ENCODE data around the gene VIL1. TPM values are rescaled to one million over a fixed set of nuclear protein-coding genes. Genes with fewer than 3 reads are reported as not detected.
A peak's percentile ranks its signal among the peaks of the same experiment; 100 is the strongest.

Gene VIL1
- total and polyA plus RNA-seq, 2 of the 13 experiments (the other 11 are each of a cell fraction or from before 2014, with no cell fraction given) = 287 to 301 TPM

DNA sequence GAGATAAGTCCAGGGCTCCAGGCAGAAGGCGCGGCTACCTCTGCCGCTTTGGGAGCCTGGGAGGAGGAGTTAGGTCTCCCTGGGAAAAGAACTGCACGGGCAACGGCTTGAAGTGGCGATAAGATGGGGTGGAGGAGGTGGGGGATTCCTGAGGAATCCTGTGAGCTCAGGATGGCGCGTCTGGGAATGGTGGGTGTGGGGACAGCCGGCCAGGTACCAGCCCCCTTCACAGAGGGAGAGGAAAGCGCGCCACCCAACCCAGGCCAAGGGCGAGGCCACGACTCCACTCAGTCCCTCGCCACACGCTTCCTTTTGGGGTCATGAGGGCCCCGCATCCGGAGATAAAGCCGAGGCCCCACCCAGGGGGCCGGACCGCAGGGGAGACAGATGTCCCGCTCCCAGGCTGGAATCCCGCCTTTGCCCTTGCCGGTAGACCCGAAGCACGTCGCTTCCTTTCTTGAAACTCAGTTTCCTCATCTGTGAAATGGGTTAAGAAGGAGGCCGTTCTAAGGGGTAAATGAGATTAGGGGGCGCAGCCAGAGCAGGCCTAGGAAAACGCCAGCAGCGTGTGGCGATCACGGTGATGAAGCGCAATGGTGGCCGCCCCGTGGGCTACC is 21.0 kb upstream of the VIL1 start (continued):
- TF ChIP-seq, protein P1, sequence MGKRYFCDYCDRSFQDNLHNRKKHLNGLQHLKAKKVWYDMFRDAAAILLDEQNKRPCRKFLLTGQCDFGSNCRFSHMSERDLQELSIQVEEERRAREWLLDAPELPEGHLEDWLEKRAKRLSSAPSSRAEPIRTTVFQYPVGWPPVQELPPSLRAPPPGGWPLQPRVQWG (CRISPR knock-in tag; IDR thresholded peaks at IDR 0.05; ENCODE audit: borderline replicate concordance, low read depth) = no peak
- TF ChIP-seq KDM1A (CRISPR knock-in tag; IDR thresholded peaks at IDR 0.05) = peak; percentile 99
- no peak; the same call in 1 of the 2 replicates for TF ChIP-seq ZNF569 (CRISPR knock-in tag; IDR thresholded peaks at IDR 0.05; ENCODE audit: borderline replicate concordance)
- TF ChIP-seq SOX13 (IDR thresholded peaks at IDR 0.05) = no peak
- TF ChIP-seq SOX13 (CRISPR knock-in tag; conservative IDR thresholded peaks at IDR 0.05 in 1 of 2, IDR thresholded peaks at IDR 0.05 in 1 of 2) = no peak; a peak in 2 of 4 replicates
- TF ChIP-seq SAFB2 (CRISPR knock-in tag; IDR thresholded peaks at IDR 0.05; ENCODE audit: borderline replicate concordance, low read depth) = no peak; the same call in 1 of the 2 replicates
- TF ChIP-seq RXRB (CRISPR knock-in tag; IDR thresholded peaks at IDR 0.05; ENCODE audit: borderline replicate concordance) = peak; percentile 76
- no peak for TF ChIP-seq PRPF4 (IDR thresholded peaks at IDR 0.05; ENCODE audit: low read depth, low read length, poor library complexity, severe bottlenecking)
- TF ChIP-seq NCOA2 (CRISPR knock-in tag; IDR thresholded peaks at IDR 0.05) = no peak; the same call in 1 of the 2 replicates
- TF ChIP-seq, protein P2, sequence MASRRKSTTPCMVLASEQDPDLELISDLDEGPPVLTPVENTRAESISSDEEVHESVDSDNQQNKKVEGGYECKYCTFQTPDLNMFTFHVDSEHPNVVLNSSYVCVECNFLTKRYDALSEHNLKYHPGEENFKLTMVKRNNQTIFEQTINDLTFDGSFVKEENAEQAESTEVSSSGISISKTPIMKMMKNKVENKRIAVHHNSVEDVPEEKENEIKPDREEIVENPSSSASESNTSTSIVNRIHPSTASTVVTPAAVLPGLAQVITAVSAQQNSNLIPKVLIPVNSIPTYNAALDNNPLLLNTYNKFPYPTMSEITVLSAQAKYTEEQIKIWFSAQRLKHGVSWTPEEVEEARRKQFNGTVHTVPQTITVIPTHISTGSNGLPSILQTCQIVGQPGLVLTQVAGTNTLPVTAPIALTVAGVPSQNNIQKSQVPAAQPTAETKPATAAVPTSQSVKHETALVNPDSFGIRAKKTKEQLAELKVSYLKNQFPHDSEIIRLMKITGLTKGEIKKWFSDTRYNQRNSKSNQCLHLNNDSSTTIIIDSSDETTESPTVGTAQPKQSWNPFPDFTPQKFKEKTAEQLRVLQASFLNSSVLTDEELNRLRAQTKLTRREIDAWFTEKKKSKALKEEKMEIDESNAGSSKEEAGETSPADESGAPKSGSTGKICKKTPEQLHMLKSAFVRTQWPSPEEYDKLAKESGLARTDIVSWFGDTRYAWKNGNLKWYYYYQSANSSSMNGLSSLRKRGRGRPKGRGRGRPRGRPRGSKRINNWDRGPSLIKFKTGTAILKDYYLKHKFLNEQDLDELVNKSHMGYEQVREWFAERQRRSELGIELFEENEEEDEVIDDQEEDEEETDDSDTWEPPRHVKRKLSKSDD (CRISPR knock-in tag; IDR thresholded peaks at IDR 0.05; ENCODE audit: low read depth) = no peak; the same call in 1 of the 2 replicates
- no peak for TF ChIP-seq HOXA7 (CRISPR knock-in tag; IDR thresholded peaks at IDR 0.05)
- peak; percentile 53; the same call in 1 of the 2 replicates for TF ChIP-seq ZFY (CRISPR knock-in tag; IDR thresholded peaks at IDR 0.05)
- TF ChIP-seq ZNF616 (CRISPR knock-in tag; IDR thresholded peaks at IDR 0.05; ENCODE audit: low read depth) = no peak
- TF ChIP-seq NFE2L1 (CRISPR knock-in tag; IDR thresholded peaks at IDR 0.05; ENCODE audit: borderline replicate concordance) = no peak
- peak; percentile 52; the same call in 1 of the 2 replicates for TF ChIP-seq RFXANK (CRISPR knock-in tag; IDR thresholded peaks at IDR 0.05)
- no peak; the same call in 1 of the 2 replicates for TF ChIP-seq ZNF788 (CRISPR knock-in tag; IDR thresholded peaks at IDR 0.05; ENCODE audit: borderline replicate concordance)
- no peak for TF ChIP-seq ZNF570 (CRISPR knock-in tag; IDR thresholded peaks at IDR 0.05; ENCODE audit: borderline replicate concordance)
- TF ChIP-seq ZNF670 (CRISPR knock-in tag; IDR thresholded peaks at IDR 0.05; ENCODE audit: borderline replicate concordance) = peak; percentile 99
- peak; percentile 65 for TF ChIP-seq ZNF776 (CRISPR knock-in tag; IDR thresholded peaks at IDR 0.05)
- TF ChIP-seq SUZ12 (IDR thresholded peaks at IDR 0.05; ENCODE audit: low read depth, low read length) = no peak
- peak; percentile 84 for TF ChIP-seq ZNF430 (CRISPR knock-in tag; IDR thresholded peaks at IDR 0.05)
- peak; percentile 98 for TF ChIP-seq IKZF5 (CRISPR knock-in tag; IDR thresholded peaks at IDR 0.05)
- TF ChIP-seq ARHGAP35 (CRISPR knock-in tag; IDR thresholded peaks at IDR 0.05; ENCODE audit: borderline replicate concordance) = peak; percentile 89
- TF ChIP-seq LBX2 (CRISPR knock-in tag; IDR thresholded peaks at IDR 0.05; ENCODE audit: borderline replicate concordance) = no peak; the same call in 1 of the 2 replicates
- TF ChIP-seq ZFAT (CRISPR knock-in tag; conservative IDR thresholded peaks at IDR 0.05) = no peak
- peak; percentile 61 for TF ChIP-seq ZNF777 (CRISPR knock-in tag; IDR thresholded peaks at IDR 0.05)
- no peak for TF ChIP-seq ZNF839 (CRISPR knock-in tag; IDR thresholded peaks at IDR 0.05; ENCODE audit: borderline replicate concordance)

Measured in HepG2 (cell line).